ENCODE data around the gene HOXA10.
A peak's percentile ranks its signal among the peaks of the same experiment; 100 is the strongest.

The HOXA10 gene

GRCh38 chr7:27203365-27203953, 29.3 kb upstream of the HOXA10 start:
- no peak for DNase-seq

- no peak for DNase-seq
Measured at GRCh38 chr7:27202862-27203134, 28.7 kb upstream of the HOXA10 start.

GRCh38 chr7:27202018-27202861, 28.1 kb upstream of the HOXA10 start:
- DNase-seq: no peak

GRCh38 chr7:27201580-27202017, 27.5 kb upstream of the HOXA10 start:
- DNase-seq: no peak

GRCh38 chr7:27200761-27201579, 26.9 kb upstream of the HOXA10 start:
- DNase-seq: no peak

- peak; percentile 42 for DNase-seq
Measured at GRCh38 chr7:27199849-27200760, 26.0 kb upstream of the HOXA10 start, which contains the start of gene HOXA13. HOXA13 (minus strand) TSS chr7:27200091; CDS start chr7:27200077, 14 bp downstream.

- no peak for DNase-seq
Measured at GRCh38 chr7:27198871-27199801, 25.0 kb upstream of the HOXA10 start.

- DNase-seq: no peak
Measured at GRCh38 chr7:27198138-27198841, 24.2 kb upstream of the HOXA10 start.

- no peak for DNase-seq
Measured at GRCh38 chr7:27197137-27198042, 23.3 kb upstream of the HOXA10 start.

GRCh38 chr7:27196287-27196767, 22.2 kb upstream of the HOXA10 start:
- DNase-seq: peak; percentile 87

GRCh38 chr7:27194686-27195379, 20.7 kb upstream of the HOXA10 start:
- no peak for DNase-seq

GRCh38 chr7:27194002-27194352, 19.9 kb upstream of the HOXA10 start:
- DNase-seq: no peak

GRCh38 chr7:27193335-27194001, 19.3 kb upstream of the HOXA10 start:
- no peak for DNase-seq

- no peak for DNase-seq
Measured at GRCh38 chr7:27192546-27193334, 18.6 kb upstream of the HOXA10 start.

- DNase-seq: no peak
Measured at GRCh38 chr7:27191833-27192545, 17.9 kb upstream of the HOXA10 start.

- DNase-seq: no peak
Measured at GRCh38 chr7:27191161-27191731, 17.1 kb upstream of the HOXA10 start.
